ENCODE data around the gene PTGR2.

DNA sequence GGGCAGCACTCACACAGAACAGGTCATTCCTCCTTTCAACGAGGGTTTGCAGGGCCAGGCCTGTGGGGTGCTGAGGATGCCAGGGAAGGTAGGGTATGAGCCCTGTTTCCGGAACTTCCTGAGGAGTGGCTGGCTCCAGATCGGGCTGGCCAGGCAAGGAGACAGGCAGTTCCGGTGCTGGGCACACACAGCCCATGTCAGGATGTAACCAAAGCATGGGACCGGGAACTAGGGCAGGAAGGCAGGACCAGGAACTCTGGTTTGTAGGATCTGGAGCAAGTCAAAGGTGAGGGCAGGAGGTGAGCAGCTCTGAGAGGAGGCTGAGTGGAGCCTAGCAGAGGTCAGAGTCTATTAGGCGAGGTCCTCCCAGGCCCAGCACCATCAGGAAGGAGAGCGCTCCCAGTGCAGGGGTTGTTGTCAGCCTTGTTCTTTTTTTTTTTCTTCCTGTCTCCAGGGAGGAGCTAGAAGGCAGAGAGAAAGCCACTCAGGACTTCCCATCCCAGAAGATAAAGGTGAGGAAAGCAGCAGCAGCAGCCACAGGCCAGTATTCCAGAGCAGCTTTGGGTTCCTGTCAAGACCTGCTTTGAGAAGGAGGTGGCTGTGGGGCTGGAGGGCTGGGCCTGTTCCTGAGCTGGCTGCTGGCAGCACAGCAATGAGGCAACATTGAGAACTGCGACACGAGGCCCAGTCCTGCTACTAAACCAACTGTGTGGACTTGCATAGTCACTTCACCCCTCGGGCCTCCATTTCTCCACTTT is 49.0 kb upstream of the PTGR2 start:
- TF ChIP-seq RARB (CRISPR knock-in tag; IDR thresholded peaks at IDR 0.05) (no peak), ZNF70 (CRISPR knock-in tag; IDR thresholded peaks at IDR 0.05) (no peak), ZFP30 (CRISPR knock-in tag; IDR thresholded peaks at IDR 0.05) (no peak), ZFP3 (CRISPR knock-in tag; IDR thresholded peaks at IDR 0.05) (no peak), ARNTL (CRISPR knock-in tag; IDR thresholded peaks at IDR 0.05; ENCODE audit: borderline replicate concordance, low read depth) (no peak), GLIS3 (CRISPR knock-in tag; IDR thresholded peaks at IDR 0.05) (no peak)
- TF ChIP-seq, protein P1, sequence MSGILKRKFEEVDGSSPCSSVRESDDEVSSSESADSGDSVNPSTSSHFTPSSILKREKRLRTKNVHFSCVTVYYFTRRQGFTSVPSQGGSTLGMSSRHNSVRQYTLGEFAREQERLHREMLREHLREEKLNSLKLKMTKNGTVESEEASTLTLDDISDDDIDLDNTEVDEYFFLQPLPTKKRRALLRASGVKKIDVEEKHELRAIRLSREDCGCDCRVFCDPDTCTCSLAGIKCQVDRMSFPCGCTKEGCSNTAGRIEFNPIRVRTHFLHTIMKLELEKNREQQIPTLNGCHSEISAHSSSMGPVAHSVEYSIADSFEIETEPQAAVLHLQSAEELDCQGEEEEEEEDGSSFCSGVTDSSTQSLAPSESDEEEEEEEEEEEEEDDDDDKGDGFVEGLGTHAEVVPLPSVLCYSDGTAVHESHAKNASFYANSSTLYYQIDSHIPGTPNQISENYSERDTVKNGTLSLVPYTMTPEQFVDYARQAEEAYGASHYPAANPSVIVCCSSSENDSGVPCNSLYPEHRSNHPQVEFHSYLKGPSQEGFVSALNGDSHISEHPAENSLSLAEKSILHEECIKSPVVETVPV (CRISPR knock-in tag; IDR thresholded peaks at IDR 0.05): no peak
- TF ChIP-seq, protein P2, sequence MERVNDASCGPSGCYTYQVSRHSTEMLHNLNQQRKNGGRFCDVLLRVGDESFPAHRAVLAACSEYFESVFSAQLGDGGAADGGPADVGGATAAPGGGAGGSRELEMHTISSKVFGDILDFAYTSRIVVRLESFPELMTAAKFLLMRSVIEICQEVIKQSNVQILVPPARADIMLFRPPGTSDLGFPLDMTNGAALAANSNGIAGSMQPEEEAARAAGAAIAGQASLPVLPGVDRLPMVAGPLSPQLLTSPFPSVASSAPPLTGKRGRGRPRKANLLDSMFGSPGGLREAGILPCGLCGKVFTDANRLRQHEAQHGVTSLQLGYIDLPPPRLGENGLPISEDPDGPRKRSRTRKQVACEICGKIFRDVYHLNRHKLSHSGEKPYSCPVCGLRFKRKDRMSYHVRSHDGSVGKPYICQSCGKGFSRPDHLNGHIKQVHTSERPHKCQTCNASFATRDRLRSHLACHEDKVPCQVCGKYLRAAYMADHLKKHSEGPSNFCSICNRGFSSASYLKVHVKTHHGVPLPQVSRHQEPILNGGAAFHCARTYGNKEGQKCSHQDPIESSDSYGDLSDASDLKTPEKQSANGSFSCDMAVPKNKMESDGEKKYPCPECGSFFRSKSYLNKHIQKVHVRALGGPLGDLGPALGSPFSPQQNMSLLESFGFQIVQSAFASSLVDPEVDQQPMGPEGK (CRISPR knock-in tag; IDR thresholded peaks at IDR 0.05; ENCODE audit: borderline replicate concordance): no peak
- TF ChIP-seq, protein P3, sequence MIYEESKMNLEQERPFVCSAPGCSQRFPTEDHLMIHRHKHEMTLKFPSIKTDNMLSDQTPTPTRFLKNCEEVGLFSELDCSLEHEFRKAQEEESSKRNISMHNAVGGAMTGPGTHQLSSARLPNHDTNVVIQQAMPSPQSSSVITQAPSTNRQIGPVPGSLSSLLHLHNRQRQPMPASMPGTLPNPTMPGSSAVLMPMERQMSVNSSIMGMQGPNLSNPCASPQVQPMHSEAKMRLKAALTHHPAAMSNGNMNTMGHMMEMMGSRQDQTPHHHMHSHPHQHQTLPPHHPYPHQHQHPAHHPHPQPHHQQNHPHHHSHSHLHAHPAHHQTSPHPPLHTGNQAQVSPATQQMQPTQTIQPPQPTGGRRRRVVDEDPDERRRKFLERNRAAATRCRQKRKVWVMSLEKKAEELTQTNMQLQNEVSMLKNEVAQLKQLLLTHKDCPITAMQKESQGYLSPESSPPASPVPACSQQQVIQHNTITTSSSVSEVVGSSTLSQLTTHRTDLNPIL (CRISPR knock-in tag; IDR thresholded peaks at IDR 0.05; ENCODE audit: low read depth): no peak
- TF ChIP-seq, protein P4, sequence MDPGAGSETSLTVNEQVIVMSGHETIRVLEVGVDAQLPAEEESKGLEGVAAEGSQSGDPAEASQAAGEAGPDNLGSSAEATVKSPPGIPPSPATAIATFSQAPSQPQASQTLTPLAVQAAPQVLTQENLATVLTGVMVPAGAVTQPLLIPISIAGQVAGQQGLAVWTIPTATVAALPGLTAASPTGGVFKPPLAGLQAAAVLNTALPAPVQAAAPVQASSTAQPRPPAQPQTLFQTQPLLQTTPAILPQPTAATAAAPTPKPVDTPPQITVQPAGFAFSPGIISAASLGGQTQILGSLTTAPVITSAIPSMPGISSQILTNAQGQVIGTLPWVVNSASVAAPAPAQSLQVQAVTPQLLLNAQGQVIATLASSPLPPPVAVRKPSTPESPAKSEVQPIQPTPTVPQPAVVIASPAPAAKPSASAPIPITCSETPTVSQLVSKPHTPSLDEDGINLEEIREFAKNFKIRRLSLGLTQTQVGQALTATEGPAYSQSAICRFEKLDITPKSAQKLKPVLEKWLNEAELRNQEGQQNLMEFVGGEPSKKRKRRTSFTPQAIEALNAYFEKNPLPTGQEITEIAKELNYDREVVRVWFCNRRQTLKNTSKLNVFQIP (CRISPR knock-in tag; IDR thresholded peaks at IDR 0.05; ENCODE audit: borderline replicate concordance, low read depth): no peak

All from SK-N-SH treated with all-trans-retinoic acid at 6 μM for 48 hours (cell line).